IMR-90 (cell line): ENCODE results near the gene MTA2.
"Not testable (repeated sequence)": the region's sequence is repeated elsewhere in the genome, so short reads cannot be mapped to it uniquely, and the experiment has no call there.

ENCODE experiments used
- BHLHE40 ChIP-seq: fragments of 150-350 bp; IDR thresholded peaks from 2 replicates; pipeline ENCODE4 v1.6.1; 2016; ENCODE audit warnings: mild to moderate bottlenecking, low read depth, low read length
- CTCF ChIP-seq: conservative IDR thresholded peaks from 2 replicates; pipeline ENCODE4 v1.5.1; 2012; ENCODE audit warnings: mild to moderate bottlenecking, low read depth, low read length, improper control_type of control experiment
- ELK1 ChIP-seq: fragments of 150-350 bp; IDR thresholded peaks from 2 replicates; pipeline ENCODE4 v1.6.1; 2016; ENCODE audit warnings: low read depth, mild to moderate bottlenecking, low read length, moderate library complexity, borderline replicate concordance
- FOS ChIP-seq: fragments of 150-350 bp; IDR thresholded peaks from 2 replicates; pipeline ENCODE4 v1.6.1; 2016; ENCODE audit warnings: low read depth, low read length
- POLR2A ChIP-seq: IDR thresholded peaks from 2 replicates; pipeline ENCODE4 v1.6.1; 2012; ENCODE audit warnings: mild to moderate bottlenecking, low read depth, low read length
- RAD21 ChIP-seq: IDR thresholded peaks from 2 replicates; pipeline ENCODE4 v1.6.1; 2012; ENCODE audit warnings: low read length, improper control_type of control experiment
- RFX5 ChIP-seq: IDR thresholded peaks from 2 replicates; pipeline ENCODE4 v1.8.0; 2012; ENCODE audit warnings: low read depth, mild to moderate bottlenecking, low read length, moderate library complexity
- USF2 ChIP-seq: fragments of 150-350 bp; IDR thresholded peaks from 2 replicates; pipeline ENCODE4 v1.6.1; 2017; ENCODE audit warnings: mild to moderate bottlenecking, antibody characterized with exemption, low read length, low read depth

GRCh38 chr11:62616957-62617356 is 15.3 kb upstream of the MTA2 start:
- not testable (repeated sequence) for TF ChIP-seq RAD21, CTCF, POLR2A, ELK1, FOS, BHLHE40, USF2, RFX5
